Raji (cell line): ENCODE results near the gene AGBL5.

Source experiments
- POLR2A ChIP-seq: IDR thresholded peaks from 2 replicates; pipeline ENCODE4 v1.6.1; 2011; ENCODE audit warnings: low read depth, low read length, control low read depth; ENCODE audit not compliant: insufficient read depth

AGBL5 gene

GRCh38 chr2:27086724-27087593 is 35.5 kb downstream of the AGBL5 start, which contains the start of gene KHK:
KHK (plus strand) TSS chr2:27086772; CDS start chr2:27087260, 488 bp downstream.
- TF ChIP-seq POLR2A: peak; percentile 83

GRCh38 chr2:27087823-27088410 is 36.4 kb downstream of the AGBL5 start:
- no peak for TF ChIP-seq POLR2A

DNA sequence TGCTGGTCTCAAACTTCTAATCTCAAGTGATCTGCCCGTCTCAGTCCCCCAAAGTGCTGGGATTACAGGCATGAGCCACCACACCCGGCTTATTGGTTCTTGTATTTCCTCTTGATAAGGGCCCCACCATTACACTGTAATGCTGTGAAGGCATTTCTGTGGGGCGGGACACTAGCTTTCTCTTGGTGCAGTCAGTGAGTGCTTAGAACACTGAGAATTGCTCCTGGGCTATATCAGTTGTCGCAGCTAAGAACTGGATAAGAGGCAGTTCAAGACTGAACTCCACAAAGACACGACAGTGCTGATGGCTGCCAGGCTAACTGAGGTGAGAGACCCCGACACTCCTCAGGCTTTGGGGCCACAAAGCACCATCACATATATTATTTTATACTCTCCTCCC is 37.2 kb downstream of the AGBL5 start:
- no peak for TF ChIP-seq POLR2A

DNA sequence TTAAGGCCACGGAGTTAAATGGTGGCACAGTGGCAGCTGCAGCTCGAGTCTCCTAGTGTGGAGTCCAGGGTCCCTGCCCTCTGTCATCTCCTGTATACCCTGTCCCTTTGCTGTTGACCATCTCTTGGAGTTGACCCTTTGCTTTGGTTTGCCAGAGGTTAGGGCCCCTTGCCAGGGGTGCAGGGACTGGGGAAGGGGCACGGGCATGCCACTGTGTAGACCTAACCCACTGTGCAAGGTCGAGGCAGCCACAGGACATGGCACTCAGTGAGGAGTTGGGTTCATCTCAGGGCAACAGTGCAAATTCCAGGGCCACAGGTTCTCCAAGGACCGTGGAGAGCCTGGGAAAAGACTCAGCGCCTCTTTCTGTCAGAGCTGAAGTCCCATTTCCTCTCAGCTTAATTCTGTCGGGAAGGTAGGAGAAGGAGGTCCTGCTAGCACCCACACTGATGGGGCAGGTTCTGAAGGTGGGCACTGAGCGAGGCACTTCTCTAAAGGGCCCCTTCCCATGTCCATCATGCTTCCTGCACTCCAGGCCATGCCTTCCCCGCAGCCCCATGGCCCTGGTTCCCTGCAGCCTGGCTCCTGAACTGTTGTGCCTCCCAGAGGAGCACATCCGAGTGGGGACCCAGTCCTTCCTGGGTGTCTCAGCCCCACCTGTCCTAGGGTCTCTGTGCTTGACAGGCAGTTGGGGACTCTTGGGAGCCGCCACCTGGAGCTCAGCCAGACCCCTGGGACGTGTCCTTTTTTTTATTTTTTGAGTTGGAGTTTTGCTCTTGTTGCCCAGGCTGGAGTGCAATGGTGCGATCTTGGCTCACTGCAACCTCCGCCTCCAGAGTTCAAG is 37.9 kb downstream of the AGBL5 start:
- no peak for TF ChIP-seq POLR2A

DNA sequence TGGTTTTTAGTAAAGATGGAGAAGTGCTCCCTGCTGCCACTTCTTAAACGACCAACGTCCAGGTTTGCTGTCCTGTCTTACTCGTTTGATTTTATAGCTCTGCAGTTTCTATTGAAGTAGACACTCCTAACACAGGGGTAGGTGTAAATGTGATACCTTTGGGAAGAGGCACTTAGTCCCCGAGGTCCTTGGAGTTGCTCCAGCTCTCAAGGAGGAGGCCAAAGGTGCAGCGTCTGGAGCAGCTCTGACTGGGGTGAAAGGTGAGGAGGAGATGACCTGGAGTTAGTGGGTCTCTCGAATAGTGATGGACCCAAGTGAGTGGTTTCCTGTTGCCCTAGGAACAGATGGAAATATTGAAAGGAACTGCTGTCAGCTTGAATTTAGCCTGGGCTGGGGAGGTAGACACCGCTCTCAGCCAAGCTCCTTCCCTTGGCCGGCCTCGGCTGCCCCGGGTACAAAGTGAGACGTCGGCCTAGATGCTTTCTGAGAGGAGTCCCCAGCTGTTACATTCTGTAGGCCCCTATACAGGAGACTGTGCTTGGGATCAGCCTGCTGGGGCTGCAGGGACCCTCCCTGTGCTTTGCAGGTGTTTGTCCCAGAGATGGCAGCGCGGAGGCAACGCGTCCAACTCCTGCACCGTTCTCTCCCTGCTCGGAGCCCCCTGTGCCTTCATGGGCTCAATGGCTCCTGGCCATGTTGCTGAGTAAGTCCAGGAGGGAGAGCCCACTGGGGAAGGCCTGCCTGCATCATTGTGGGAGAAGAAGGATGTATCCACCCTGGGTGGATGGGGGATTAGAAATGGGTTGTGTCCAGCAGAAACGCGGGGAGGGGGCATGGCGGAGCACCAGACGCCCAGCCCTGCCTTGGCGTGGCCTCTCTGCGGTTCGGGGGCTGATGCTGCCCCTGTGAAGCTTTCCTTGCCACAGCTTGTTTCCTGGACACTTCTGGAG is 40.6 kb downstream of the AGBL5 start:
- TF ChIP-seq POLR2A: no peak

DNA sequence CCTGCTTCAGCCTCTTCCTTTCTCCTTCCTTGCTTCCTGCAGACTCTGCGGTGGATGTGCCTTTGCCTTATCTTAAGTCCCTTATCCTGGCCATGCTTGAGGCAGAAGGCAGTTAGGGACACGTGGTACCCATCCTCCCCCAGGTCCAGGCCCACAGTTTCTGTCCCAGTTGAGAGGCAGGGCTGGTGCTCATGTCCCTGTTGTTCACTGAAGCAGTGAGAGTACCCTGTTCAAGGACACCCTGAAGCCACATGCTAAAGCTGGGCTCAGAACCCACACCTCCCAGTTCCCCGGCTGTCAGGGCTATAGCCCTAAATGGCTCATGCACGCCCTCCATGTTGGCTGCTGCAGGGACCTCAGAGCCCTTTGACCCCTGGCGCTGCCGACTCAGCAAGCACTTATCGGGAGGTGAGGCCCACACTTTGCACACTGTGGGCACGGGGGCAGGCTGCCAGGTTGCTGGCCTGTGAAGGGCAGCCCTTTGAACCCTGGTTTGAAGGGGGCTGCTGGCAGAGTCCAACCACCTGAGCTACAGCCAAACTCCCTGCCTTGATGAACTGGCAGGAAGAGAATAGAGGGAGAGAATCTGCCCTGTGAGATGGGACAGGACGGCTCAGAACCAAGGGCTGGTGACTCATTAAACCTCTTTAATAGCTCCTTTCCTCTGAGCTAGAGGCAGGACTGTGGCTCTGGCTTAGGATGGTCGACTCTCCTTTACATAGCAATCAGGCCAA is 41.4 kb downstream of the AGBL5 start:
- TF ChIP-seq POLR2A: no peak

GRCh38 chr2:27093430-27094352 is 42.2 kb downstream of the AGBL5 start:
- no peak for TF ChIP-seq POLR2A

DNA sequence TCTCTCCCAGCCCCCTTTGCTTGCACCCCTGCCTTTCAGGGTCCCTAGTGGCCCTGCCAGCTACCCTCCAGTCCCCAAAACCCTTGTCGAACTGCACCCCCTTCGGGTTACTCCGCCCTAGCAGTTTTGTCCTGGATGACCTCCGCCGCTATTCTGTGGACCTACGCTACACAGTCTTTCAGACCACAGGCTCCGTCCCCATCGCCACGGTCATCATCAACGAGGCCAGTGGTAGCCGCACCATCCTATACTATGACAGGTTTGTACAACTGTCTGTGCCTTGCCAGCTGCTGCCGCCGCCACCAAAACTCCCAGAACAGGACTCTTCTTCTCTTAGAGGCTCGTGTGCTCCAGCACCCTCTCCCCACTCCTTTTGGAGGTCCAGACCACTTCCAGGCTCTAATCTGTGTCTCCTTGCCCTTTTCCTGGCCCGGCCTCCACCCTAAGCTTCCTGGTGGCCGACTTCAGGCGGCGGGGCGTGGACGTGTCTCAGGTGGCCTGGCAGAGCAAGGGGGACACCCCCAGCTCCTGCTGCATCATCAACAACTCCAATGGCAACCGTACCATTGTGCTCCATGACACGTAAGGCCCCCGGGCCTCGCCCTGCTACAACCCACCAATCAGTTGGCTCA is 43.0 kb downstream of the AGBL5 start:
- TF ChIP-seq POLR2A: no peak

GRCh38 chr2:27095427-27095744 is 43.9 kb downstream of the AGBL5 start:
- TF ChIP-seq POLR2A: no peak

GRCh38 chr2:27095745-27096651 is 44.5 kb downstream of the AGBL5 start:
- peak; percentile 56 for TF ChIP-seq POLR2A

DNA sequence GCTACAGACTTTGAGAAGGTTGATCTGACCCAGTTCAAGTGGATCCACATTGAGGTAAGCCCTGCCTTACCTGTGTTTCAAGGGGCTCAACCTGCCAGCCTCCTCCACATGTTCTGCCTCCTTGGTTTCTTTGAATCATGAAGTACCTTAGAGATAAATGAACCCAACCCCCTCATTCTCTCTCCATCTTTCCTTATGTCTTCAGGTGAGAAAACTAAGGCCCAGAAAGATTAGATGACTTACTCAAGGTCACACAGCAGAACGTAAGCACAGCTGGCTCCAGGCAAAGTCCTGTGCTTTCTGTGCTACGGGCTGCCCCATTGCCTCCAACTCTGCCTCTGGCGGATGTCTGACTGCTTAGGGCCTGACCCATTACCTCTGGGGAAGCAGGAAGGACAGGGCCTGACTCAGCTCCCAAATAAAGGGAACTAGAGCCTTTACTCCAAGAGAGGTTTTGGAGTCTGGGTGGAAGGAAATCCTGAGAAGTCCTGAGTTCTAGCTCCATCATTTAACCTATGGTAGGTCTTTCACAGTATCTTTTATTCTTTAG is 45.4 kb downstream of the AGBL5 start:
- no peak for TF ChIP-seq POLR2A
